ENCODE measurements around the gene GDPD3.
A peak's percentile ranks its signal among the peaks of the same experiment; 100 is the strongest.
"Not testable (repeated sequence)": the region's sequence is repeated elsewhere in the genome, so short reads cannot be mapped to it uniquely, and the experiment has no call there.

GDPD3 gene

DNA sequence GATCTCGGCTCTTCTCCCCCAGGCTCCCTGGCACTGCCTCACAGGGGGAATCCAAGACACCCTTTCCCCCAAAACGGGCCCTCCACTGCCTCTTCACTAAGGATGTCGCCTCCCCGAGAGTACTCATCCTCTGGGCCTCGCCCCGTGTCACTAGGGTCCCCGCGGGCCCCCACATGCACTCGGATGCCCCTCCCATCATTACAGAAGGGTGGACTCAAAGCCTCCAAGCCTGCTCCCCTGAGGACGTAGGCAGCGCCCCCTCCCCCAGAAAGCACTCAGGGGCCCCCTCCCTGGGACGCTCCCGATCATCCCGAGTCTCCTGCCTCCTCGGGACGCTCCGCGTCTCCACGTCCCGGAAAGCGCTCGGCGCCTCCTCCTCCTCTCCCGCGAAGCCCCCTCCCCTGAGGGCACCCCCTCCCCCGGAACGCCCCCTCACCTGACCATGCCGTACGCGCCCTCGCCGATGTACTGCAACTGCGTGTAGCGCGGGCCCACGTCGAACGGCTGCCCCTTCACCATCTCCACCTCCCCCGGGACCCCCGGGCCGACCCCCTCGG, 9.3 kb upstream of the GDPD3 start:
- peak; percentile 9 for DNase-seq (ENCODE audit: low spot score)

DNA sequence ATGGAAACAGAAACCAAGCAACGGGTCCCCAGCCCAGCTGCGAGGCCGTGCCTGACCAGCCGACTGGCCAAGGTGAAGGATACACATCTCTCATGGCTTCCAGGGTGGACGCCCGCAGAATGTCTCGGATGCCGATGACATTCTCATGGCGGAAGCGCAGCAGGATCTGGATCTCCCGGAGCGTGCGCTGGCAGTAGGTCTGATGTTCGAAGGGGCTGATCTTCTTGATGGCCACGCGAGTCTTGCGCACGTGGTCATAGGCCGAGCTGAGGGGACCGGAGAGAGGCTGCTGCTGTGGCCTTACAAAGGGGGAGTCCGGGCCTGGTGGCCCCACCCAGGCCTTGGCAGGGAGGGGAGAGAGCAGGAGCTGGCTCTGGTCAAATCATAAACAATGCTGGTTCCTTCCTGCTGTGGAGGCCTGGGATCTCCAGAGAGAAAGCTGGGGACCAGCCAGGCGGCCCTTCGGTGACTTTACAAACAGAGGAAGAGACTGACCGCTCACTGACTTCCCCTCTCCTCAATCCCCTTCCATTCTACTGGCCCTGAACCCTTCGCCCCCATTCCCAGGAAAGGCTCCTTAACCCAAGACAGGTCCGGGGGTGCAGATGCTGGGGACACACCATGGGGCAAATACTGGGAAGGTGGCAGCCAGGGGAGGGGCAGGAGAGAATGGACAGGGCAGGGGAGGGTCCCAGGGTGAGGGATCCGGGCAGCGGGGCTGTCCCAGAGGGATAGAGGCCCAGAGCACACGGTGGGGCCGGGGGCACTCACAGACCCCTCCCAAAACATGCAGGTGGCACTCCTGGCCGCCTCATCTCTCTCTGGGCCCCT, 8.6 kb upstream of the GDPD3 start:
- DNase-seq (ENCODE audit: low spot score), result no peak

DNA sequence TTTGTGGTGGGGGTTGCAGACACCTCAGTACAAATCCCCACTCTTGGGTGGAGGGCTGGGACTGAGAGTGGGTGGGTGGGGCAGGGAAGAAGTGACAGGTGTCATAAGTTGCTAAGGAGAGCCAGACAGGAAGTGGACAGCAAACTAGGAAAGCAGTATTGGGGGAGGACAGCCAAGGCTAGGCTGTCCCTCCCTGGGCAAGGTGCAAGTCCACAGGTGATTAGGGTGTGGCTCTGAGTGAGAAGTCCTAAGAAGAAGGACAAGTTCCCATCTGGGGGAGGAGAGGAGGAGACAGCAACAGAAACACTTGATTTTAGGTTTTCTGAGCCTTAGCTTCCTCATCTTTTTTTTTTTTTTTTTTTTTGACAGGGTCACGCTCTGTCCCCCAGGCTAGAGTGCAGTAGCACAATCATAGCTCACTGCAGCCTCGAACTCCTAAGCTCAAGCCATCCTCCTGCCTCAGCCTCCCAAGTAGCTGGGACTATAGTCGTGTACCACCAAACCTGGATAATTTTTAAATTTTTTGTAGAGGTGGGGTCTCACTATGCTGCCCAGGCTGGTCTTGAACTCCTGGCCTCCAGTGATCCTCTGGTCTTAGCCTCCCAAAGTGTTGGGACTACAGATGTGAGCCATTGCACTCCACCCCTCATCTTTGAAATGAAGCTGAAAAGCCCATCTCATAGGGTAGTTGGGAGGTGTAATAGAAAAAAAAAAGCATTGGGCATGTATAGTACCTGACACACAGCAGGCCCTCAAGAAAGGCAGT, 7.2 kb upstream of the GDPD3 start:
- no peak for DNase-seq (ENCODE audit: low spot score)

DNA sequence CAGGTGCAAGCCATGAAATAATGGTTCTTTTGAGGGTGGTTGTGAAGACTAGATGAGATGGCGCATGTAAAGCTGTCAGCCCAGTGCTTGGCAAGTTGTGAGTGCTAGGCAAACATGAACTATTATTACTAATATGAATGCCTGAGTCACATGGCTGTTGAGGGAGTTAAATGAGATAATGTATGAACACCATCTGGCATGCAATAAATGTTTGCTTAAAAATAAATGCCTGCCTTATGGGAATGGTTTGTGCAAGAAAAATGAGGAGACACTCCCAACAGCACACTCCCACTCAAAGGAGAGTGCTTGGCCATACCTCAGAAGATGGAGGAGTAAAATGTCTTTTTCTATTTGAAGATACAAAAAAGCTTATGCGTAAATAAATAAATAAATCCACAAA, 6.1 kb upstream of the GDPD3 start:
- no peak for DNase-seq (ENCODE audit: low spot score)

DNA sequence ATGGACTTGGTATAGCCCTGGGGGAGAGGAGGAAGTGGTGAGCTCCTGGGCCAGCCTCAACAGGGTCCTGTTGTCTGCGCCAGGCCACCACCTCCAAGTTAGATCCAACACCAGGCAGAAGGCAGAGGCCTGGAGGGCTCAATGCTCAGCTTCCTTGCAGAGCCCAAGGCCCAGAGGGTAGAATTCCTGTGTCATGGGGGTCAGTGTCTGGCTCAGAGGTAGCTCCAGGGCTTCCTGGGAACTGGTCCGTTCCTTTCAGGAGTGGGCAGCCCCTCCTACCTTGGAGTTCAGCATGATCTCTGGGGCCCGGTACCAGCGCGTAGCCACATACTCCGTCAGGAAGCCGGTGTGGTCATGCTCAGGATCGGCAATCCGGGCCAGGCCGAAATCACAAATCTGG, 4.4 kb upstream of the GDPD3 start:
- DNase-seq (ENCODE audit: low spot score), result no peak

DNA sequence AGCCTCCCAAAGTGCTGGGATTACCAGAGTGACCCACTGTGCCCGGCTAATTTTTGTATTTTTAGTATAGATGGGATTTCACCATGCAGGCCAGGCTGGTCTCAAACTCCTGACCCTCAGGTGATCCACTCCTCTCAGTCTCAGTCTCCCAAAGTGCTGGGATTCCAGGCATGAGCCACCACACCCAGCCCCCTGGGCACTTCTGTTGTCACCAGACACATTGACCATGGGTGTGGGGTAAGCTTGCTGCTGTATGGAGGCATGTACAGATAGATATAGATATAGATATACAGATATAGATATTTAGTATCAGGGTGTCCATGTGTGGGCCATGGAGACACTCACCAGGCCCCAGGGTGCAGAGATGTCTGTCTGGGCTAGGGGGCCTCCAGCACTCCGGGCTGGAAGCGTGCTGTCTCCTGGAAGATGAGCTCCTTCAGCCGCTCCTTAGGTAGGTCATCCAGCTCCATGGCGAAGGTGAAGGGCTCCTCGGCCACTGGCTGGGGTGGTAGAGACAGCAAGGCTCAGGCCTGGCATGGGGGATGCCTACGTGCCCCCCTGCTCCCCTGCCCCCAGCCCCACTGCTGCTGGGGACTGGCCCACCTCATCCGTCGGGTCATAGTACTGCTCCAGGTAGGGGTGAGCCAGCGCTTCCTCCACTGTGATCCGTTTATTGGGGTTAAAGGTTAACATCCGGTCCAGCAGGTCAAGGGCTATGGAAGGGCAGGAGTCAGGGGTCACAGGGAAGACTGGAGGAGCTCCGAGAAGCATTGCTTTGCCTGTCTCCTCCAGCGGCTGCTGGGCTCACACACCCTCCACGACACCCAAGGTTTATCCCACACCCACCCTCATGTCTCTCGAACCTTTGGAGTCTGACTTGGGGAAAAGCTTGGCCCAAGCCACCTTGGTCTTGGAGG, 3.2 kb upstream of the GDPD3 start:
- DNase-seq (ENCODE audit: low spot score), result no peak

DNA sequence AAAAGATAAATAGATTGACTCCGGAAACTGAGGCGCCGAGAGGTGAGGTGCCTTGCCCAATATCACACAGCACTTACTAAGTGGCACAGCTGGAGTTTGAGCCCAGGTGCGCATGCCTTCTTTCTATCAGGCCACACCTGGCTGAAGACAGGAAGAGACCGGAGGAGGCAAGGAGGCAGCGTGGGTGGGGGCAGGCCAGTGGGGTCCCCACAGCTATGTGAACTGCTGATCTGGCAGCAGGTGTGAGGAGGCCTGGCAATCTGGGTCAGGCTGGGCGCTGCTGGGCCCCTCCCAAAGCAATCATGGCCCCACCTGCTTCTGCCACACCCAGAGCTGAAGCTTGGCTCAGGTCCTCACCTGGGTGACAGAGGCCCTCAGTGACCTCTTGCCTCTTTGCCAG, 1.9 kb upstream of the GDPD3 start:
- peak; percentile 44 for DNase-seq (ENCODE audit: low spot score)

DNA sequence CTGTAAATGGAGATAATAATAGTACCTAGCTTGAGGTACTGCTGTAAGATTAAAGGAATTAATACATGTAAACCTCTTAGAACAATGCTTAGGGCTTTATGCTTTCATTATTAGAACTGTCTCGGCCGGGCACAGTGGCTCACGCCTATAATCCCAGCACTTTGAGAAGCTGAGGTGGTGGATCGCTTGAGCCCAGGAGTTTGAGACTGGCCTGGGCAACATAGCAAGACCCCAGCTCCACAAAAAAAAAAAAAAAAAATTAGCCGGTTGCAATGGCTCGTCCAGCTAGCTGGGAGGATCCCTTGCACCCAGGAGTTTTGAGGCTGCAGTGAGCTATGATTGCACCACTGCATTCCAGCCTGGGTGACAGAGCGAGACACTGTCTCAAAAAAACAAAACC, 1.5 kb upstream of the GDPD3 start:
- not testable (repeated sequence) for DNase-seq (ENCODE audit: low spot score)

DNA sequence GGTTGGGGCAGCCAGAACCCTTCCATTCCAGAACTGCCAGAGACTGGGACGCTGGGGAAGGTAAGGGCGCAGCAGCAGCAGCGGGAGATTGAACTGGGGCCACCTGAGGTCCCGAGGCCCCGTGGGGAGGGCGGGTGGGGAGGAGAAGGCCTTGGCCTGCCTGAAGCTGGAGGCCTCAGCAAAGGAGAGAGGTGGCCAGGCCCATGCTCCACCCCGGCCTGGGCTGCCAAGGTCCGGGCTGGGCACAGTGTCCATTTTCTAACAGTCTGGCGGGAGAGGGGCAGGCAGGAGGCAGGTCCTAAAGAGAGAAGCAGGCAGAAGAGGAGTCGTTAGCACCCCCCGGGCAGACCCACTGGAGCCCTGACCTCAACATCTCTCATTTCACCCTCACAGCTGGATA, 1.1 kb upstream of the GDPD3 start:
- no peak for DNase-seq (ENCODE audit: low spot score)

DNA sequence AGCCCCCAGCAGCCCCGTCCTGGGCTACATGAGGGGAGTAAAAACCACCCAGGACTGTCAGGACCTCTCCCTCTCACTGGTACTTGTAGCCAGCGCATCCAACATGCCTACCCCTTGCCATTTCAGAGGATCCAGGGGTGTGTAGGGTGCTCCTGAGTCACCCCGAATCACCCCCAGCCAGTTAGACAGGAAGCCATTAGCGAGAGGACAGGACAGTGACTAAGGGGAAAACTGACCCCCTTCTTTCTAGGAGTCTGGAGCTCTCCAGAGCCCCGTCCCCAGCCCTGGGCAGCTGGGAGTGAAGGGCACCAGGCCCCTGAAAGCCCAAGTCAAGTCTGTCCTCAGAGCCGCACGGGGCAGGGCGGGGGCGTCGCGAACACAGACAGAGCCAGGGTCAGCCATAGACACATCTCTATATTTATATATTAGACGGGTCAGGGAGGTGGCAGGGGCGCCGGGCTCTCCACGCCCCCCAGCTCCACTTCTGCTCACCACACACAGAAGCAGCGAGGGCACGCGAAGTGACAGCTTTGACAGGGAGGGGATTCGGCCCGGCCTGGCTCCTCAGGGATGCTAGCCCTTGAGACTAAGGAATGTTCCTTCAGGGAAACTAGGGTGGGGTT, 485 bp upstream of the GDPD3 start:
- DNase-seq (ENCODE audit: low spot score), result no peak

DNA sequence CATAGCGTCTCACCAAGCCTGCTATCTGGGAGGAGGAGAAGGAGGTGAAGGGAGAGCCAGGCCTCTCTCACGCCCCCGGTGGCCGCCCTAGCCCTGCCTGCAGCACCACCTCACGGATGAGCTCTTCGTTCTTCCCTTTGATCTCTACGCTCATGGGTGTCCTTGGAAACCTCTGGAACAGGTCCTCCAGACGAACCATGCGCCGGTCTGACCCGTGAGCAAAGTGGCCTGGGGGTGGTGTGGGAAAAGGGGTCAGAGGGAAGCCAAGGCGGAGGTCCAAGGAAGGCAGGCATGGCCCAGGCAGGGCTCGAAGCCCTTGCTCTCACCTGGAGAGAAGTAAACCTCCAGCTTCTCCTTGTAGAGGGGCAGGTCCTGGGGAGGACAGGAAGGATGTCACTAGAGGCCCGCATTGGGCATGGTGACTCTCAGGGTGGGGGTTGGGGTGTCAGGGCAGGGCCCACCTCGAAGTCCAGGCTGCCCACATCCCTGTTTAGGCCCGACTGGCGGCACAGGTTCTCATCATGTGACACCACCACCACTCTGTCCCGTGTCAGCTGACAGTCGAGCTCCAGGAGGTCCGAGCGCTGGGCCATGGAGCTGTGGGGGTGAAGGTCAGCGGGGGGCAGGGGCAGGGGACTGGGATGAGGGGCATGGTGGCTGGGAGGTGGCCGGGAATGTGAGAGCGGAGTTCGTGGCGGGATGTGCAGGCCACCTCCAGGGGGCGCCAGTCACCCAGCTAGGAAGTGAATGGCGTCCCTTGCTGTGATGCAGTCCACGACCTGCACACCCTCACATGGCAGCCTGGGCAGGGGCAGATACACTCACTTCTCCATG, 923 bp downstream of the GDPD3 start:
- peak; percentile 49 for DNase-seq (ENCODE audit: low spot score)

DNA sequence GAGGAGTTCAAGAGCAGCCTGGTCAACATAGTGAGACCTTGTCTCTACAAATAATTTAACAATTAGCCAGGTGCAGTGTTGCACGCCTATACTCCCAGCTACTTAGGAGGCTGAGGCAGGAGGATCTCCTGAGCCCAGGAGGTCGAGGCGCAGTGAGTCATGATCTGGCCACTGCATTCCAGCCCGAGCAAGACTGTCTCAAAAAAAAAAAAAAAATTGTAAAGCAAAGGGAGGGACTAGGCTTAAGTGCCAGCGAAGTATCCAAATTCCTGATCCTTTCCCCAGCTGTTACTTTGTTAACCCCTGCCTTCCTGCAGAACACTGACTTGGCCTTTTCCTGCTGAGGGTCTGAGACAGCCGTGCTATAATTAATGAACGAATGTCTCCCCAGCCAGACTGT, 2.7 kb downstream of the GDPD3 start:
- no peak for DNase-seq (ENCODE audit: low spot score)

DNA sequence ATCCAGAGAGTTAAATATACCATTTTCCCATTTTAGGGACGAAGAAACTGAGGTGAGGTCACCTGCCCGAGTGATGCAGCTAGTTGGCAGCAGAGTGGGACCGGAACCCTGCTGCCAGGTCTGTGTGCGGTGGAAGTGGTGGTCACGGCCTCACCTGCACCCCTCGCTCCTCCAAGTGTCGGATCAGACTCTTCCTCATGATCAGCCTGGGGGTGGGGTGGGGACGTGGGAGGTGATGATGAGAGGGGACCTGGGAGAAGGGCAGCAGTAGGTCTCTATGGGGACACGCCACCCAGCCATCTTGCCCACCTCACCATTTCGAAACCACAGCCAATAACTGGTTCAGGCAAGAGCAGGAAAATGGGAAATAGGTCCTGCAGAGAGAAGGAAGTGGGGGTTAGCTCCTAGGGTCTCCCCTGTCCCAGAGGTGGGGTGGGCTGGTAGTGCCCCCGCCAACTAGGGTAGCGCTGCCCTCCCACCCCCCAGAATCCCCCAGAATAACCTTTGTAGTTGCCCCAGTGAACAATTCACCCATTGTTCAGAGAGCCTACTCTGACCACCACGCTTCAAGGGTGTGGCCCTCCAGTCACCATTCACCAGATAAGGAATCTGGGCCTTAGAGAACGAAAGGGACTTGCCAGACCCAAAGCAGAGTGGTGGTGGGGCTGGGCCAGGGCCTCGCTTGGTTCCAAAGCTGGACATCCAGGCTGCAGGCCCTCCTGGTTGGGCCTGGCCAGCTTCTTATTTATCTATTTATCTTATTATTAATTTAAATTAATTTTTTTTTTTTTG, 5.1 kb downstream of the GDPD3 start:
- DNase-seq (ENCODE audit: low spot score), result no peak

DNA sequence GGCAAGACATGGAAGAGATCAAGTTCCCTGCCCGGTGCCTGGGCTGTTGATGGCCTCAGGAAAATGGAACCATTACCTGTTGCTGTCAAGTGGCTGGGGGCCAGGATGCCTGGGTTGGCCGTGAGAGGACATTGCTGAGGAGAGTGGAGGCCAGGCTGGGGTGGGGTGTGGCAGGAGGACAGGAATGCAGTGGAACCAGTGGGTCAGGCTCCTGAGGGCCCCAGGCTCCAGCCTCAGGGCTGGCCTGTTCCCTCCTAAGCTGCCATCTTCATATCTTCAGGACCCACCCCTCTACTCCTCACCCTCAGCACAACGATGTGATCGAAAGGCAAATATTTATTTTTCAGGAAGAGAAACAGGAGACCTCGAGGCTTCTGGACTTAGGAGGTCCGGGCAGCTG, 8.8 kb downstream of the GDPD3 start:
- DNase-seq (ENCODE audit: low spot score), result no peak

DNA sequence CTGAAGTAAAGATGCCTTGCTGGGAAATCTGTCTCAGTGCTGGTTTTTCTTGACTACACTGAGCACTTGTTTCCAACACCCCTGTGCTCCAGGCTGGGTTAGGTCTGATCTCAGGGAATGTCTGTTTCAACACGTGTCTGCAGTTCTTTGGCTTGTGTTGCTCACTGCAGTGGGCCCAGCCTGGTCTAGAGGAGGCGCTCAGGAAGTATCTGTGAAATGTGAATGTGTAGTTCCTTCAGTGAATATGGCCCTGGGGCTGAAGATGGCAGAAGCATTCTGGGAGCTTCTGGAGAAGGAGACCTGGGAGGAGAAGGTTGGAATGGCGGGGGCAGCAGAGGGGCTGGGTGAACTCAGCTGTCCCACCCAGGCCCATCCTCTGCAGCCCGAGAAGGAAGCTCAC, 9.2 kb downstream of the GDPD3 start:
- no peak for DNase-seq (ENCODE audit: low spot score)

DNA sequence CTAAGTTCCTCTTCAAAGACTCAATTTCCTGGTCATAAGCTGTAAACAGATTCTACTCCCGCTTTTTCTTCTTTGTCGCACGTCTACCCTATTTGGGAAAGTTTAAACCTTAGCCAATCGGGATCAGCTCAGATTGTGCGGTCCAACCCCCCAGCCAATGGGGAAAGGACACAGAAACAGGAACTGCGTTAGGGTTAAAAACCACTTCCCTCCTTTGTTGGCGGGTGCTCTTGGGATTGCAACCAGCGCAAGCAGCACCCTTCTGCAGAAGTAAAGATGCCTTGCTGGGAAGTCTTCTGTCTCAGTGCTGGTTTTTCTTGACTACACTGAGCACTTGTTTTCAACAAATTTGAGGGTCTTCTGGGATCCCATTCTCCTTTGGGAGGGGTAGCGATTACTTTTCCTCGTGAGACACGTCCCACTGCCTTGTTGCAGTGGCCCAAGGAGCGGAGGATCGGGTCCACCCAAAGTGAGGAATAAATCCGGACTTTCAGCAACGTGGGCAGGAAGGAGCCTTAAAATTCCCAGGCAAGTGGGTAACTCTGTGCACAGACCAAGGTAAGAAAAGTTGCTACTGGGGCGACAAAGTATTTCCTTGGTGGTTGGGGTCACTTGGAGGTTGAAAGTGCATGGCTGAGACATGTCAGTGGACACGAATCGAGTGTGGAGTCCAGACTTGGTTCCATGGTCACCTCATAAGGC, 16.3 kb downstream of the GDPD3 start:
- DNase-seq (ENCODE audit: low spot score), result no peak

DNA sequence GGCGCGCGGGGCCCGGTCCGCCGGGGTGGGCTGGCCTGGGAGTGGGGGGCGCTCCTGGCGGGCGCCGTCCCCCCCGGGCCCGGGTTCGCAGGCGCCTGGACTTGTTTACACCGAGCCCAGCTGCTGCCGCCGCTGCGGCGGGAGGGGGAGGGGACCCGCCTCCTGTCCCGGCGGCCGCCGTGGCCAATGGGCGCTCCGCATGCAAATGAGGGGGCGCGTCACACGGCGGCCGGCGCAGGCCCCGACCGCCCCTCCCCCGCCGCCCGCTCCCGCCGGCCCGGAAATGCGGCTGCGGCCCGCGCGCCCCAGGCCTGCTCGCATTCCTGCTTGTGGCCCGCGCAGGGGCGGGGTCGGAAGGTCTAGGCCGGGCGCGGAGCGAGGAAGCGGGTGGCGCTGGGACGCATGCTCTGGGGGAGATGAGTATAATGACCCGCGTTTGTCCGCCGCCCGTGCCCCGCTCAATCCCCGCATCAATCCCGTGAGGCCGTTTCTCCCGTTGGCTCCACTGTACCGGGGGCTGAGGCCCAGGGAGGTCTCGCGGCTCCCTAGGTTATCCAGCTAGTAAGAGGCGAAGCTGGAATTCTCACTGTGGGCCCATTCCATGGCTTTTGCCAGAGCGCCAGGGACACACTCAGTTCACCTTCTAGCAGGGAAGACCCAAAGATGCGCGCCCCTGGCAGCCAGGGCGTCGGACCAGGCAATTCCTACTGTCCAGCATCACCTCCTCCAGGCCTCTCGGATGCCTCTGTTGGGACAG, 17.1 kb downstream of the GDPD3 start, which contains the start of gene YPEL3:
Gene YPEL3, minus strand, starts transcription at position 109 of the 757 bp plus-strand sequence. CDS start 731 bp downstream, outside the sequence.
- DNase-seq (ENCODE audit: low spot score), result peak; percentile 90

Data from CD4-positive, alpha-beta T cell treated with Interleukin-6 at 100 ng/mL for 8 hours (primary cell).